ES-I3 (cell line): ENCODE results near the gene SCYL1.

Experiments used
- H3K36me3 ChIP-seq: 2 replicates; pipeline ENCODE4 v1.6.1; 2013; ENCODE audit warnings: mild to moderate bottlenecking, low read length, control low read depth, moderate library complexity; ENCODE audit not compliant: insufficient read depth
- H3K4me1 ChIP-seq: 2 replicates; pipeline ENCODE4 v1.6.1; 2013; ENCODE audit warnings: mild to moderate bottlenecking, control low read depth, low read length; ENCODE audit not compliant: insufficient read depth
- H3K9ac ChIP-seq: 2 replicates; pipeline ENCODE4 v1.6.1; 2013; ENCODE audit warnings: low read depth, mild to moderate bottlenecking, low read length, moderate library complexity
- H3K9me3 ChIP-seq: 2 replicates; pipeline ENCODE4 v1.6.1; 2013; ENCODE audit warnings: mild to moderate bottlenecking, low read length, moderate library complexity; ENCODE audit not compliant: control insufficient read depth, insufficient read depth

The SCYL1 gene

DNA sequence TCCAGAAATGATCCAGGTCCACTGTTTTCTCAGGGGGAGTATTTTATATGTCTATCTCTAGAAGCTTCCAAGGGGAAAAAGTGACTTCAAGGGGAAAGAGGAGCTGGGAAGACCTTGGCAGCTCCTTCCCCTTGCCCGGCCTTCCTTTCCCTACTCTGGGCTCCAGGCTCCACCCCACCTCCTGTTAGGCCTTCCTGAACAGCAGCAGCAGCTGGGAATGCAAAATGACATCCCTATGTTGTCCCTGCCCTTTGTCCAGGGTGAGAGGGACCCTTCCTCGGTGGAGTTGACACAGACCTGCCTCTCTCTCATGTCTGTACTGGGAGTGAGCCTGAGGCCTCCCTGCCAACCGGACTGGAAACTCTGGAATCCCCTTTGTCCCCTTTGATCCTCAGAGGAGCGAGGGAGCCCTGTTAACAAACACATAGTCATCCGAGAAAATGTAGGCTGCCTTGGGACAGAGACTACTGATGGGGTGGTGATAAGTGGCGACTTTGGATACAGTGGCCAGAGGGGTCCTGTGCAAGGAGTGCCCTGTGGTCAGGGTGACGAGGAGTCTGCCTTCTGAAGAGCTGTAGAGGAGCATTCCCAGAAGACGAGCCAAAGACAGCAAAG, 35.1 kb upstream of the SCYL1 start:
- Histone ChIP-seq H3K36me3 (no peaks in the 10 kb centered on the region), H3K9me3 (no peaks in the 10 kb centered on the region), H3K9ac (peak overlapping the region; percentile 19; the same call in 1 of the 2 replicates), H3K4me1 (peaks cover 80% of the 10 kb centered on the region)

DNA sequence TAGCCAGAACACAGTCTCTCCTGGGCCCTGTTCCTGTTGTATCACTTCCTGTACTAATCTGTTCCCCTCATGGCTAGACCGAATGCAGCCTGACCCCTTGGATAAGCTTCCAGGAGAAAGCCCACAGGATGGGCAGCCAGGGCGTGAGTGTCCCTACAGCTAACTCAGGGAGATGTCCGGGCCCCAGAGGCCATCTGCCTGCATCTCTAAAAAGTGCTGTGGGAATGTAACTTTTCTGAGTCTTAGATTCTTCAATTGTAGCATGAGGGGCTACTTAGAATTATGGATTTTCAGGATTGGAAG, 33.8 kb upstream of the SCYL1 start:
- Histone ChIP-seq H3K4me1 (peaks cover 72% of the 10 kb centered on the region), H3K9ac (no peak overlapping the region), H3K9me3 (no peaks in the 10 kb centered on the region), H3K36me3 (no peaks in the 10 kb centered on the region)

DNA sequence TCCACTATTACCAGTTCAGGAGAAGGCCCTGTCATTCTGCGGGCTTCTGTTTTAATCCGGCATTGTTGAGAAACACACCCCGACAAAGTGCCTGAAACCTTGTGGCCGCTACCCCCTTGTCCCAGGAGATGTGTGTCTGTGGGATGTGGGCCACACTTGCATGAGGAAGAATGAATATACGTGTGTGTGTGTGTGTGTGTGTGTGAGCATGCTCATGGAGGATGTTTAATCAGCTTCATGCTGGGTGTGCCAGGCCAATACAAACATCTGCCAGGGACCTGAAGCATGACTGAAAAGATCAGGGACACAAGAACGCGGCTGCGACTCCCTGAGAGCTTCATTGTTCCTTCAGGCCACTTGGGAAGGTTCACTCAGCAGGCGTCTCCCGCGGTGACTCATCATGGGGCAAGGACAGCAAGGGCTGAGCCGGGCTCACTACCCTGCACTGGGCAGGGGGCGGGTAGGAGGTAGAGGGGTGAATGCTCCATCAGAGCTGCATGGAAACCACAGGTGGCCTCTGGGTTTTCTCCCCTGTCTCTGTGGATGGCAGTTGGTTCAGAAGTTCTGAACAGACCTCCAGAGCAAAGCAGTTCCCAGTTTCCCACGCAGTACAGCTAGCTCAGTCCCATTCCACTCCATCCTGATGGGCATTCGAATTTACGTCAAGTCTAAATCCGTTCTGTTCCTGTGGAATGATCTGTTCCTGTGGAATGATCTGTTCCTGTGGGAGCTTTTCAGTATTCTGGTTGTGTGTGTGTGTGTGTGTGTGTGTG, 33.1 kb upstream of the SCYL1 start:
- Histone ChIP-seq H3K9me3 (no peaks in the 10 kb centered on the region), H3K4me1 (peaks cover 71% of the 10 kb centered on the region), H3K9ac (no peak overlapping the region), H3K36me3 (no peaks in the 10 kb centered on the region)

DNA sequence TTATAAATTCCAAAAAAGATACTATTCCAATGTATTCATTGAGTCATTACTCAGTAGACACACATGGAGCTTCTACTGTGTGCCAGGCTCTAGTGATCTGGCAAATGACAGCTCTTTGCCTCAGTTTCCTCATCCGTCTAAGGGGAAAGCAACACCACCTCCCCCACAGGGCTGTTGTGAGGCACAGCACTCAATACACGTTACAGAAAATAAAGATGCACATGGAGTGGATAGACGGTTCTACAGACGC, 32.6 kb upstream of the SCYL1 start:
- Histone ChIP-seq H3K9me3 (no peaks in the 10 kb centered on the region), H3K36me3 (no peaks in the 10 kb centered on the region), H3K4me1 (peaks cover 68% of the 10 kb centered on the region), H3K9ac (no peak overlapping the region)

DNA sequence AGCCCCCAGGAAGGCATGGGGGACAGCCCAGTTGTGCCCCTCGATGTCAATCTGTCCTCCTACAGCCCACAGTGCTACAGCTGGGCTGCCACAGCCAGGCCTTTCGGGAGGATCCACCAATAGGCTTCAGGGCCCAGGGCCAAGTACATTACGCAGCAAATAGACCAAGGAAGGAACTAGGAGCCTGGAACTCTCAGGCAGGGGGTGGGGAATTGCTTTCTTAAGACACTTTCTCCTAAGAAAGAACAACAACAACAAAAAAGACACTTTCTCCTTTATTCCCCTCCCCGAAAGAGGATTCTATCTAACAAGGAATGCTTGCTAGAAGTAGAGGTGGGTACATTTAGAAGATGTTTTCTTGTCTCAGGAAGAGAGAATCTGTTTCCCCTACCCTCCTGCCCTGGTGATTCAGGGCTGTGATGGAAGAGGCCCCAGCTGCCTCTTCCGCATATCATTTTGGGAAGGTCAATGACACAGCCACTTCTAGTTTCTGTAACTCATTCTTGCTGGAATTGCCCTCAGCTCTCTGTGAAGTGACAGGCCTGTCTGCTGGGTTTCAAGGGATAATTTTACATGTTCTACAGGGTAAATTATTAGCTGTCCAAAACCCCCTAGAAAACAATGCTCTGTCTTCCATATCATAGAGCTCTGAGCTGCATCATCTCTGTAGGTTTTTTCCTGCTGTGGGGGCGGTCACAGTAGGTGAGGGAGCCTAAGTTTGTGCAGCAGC, 32.1 kb upstream of the SCYL1 start:
- H3K9me3 ChIP-seq, result no peaks in the 10 kb centered on the region
- H3K4me1 ChIP-seq, result peaks cover 68% of the 10 kb centered on the region
- H3K36me3 ChIP-seq, result no peaks in the 10 kb centered on the region
- H3K9ac ChIP-seq, result peak overlapping the region; percentile 9; the same call in 1 of the 2 replicates

DNA sequence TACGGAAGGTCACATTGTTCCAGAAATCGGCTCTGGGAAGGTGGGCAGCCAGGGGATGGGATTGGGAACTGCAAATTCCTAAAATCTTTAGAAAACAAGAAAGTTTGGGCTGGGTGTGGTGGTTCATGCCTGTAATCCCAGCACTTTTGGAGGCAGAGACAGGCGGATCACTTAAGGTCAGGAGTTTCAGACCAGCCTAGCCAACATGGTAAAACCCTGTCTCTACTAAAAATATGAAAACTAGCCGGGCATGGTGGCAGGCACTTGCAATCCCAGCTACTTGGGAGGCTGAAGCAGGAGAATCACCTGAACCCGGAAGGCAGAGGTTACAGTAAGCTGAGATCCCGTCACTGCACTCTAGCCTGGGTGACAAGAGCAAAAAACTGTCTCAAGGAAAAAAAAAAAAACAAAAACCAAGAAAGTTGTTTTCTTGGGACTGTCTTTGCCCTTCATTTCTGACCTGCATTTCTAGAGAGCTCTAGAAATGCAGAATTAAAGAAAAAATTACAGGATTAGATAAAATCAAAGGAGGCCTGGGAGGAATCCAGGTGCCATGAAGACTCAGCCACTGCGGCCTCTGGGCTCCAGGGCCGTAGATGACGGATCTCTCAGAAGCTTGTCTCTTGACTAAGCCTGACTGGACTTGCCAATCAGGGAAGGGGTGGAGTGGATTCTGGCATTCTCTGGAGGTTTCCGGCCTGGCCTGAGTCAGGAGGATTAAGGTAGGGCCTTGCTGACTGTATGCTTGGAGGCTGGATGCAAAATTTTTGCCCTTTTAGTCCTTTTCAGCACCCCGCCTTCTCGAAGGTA, 31.3 kb upstream of the SCYL1 start:
- peaks cover 61% of the 10 kb centered on the region for H3K4me1 ChIP-seq
- H3K9ac ChIP-seq, result no peak overlapping the region
- H3K36me3 ChIP-seq, result no peaks in the 10 kb centered on the region
- no peaks in the 10 kb centered on the region for H3K9me3 ChIP-seq

DNA sequence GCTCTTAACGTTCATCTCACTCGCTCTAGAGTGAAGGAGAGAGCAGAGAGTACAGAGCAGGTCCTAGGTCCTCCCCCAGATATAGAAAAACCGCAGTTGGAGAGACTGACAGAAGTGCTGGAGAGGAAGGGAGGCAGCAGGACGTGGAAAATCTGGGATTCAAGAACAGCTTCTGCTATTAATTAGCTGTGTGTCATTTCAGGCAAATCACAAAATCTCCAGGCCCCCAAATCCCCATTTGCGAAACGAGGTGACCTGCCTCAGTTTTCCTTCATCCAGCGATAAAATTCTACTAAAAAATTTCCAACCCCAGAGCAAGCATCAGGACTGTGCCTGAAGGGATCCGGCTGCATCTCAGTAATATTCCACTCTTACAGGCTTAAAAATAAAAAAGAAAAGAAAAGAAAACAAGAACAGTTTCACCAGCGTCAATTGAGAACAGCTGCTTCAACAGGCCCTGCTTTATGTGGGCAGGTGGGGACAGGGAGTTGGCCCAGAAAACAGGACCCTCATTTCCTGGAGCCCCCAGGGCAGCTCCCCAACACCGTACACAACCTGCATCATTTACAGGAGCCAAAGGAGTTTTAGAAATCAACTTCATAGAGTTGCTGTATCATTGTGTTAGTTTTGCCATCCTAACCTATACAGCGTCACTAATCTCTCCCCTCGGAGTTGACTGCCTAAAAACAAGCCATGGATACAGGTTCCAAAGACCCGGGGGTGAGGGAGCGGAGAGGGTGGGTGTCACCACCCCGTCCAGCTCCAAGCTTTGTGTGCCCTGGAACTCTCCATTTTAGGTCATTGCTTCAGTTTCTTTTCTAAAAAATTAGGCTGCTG, 28.4 kb upstream of the SCYL1 start:
- peaks cover 17% of the 10 kb centered on the region for H3K36me3 ChIP-seq
- peaks cover 35% of the 10 kb centered on the region for H3K4me1 ChIP-seq
- H3K9me3 ChIP-seq, result no peaks in the 10 kb centered on the region; the same call in 1 of the 2 replicates
- peak overlapping the region; percentile 36 for H3K9ac ChIP-seq

DNA sequence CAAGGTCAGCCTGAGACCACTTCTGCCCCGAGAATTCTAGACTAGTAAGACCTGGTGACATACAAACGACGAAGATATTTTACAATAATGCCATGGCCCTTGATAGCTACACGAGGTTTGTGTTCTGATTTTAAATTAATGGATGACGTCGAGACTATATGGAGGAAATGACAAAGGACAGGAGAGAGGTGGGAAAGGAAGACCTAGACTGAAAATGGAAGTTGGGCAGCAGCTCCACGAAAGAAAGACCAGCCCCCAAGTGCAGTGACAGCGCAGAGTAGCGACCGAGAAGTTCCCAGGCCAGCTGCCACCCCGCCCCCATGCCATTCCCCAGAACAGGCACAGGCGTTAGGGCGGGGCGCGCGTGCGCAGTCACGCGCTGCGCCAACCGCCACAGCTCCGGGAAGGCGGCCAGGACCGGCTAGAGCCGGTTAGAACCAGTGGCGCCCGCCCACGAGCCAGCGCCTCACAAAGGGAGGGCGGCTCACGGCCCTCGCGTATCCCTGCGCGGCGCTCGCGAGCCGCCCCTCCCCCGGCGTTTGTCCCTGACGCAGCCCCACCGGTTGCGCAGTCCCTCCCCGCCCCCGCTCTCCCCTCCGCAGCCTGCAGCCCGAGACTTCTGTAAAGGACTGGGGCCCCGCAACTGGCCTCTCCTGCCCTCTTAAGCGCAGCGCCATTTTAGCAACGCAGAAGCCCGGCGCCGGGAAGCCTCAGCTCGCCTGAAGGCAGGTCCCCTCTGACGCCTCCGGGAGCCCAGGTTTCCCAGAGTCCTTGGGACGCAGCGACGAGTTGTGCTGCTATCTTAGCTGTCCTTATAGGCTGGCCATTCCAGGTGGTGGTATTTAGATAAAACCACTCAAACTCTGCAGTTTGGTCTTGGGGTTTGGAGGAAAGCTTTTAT, 27.5 kb upstream of the SCYL1 start:
- peaks cover 25% of the 10 kb centered on the region for H3K36me3 ChIP-seq
- no peaks in the 10 kb centered on the region; the same call in 1 of the 2 replicates for H3K9me3 ChIP-seq
- H3K4me1 ChIP-seq, result peaks cover 27% of the 10 kb centered on the region
- H3K9ac ChIP-seq, result peak overlapping the region; percentile 100

DNA sequence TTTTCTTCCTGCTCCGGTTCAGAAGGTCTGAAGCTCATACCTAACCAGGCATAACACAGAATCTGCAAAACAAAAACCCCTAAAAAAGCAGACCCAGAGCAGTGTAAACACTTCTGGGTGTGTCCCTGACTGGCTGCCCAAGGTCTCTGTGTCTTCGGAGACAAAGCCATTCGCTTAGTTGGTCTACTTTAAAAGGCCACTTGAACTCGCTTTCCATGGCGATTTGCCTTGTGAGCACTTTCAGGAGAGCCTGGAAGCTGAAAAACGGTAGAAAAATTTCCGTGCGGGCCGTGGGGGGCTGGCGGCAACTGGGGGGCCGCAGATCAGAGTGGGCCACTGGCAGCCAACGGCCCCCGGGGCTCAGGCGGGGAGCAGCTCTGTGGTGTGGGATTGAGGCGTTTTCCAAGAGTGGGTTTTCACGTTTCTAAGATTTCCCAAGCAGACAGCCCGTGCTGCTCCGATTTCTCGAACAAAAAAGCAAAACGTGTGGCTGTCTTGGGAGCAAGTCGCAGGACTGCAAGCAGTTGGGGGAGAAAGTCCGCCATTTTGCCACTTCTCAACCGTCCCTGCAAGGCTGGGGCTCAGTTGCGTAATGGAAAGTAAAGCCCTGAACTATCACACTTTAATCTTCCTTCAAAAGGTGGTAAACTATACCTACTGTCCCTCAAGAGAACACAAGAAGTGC, 26.7 kb upstream of the SCYL1 start:
- Histone ChIP-seq H3K4me1 (peaks cover 21% of the 10 kb centered on the region), H3K9me3 (no peaks in the 10 kb centered on the region; the same call in 1 of the 2 replicates), H3K36me3 (peaks cover 33% of the 10 kb centered on the region), H3K9ac (peak overlapping the region; percentile 100)

DNA sequence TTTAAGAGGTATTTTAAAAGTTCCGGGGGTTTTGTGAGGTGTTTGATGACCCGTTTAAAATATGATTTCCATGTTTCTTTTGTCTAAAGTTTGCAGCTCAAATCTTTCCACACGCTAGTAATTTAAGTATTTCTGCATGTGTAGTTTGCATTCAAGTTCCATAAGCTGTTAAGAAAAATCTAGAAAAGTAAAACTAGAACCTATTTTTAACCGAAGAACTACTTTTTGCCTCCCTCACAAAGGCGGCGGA, 26.2 kb upstream of the SCYL1 start:
- H3K9ac ChIP-seq, result peak overlapping the region; percentile 100
- peaks cover 37% of the 10 kb centered on the region for H3K36me3 ChIP-seq
- no peaks in the 10 kb centered on the region; the same call in 1 of the 2 replicates for H3K9me3 ChIP-seq
- H3K4me1 ChIP-seq, result peaks cover 17% of the 10 kb centered on the region

DNA sequence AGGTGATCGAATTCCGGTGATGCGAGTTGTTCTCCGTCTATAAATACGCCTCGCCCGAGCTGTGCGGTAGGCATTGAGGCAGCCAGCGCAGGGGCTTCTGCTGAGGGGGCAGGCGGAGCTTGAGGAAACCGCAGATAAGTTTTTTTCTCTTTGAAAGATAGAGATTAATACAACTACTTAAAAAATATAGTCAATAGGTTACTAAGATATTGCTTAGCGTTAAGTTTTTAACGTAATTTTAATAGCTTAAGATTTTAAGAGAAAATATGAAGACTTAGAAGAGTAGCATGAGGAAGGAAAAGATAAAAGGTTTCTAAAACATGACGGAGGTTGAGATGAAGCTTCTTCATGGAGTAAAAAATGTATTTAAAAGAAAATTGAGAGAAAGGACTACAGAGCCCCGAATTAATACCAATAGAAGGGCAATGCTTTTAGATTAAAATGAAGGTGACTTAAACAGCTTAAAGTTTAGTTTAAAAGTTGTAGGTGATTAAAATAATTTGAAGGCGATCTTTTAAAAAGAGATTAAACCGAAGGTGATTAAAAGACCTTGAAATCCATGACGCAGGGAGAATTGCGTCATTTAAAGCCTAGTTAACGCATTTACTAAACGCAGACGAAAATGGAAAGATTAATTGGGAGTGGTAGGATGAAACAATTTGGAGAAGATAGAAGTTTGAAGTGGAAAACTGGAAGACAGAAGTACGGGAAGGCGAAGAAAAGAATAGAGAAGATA, 25.7 kb upstream of the SCYL1 start, which contains the start of gene MALAT1:
TSS of gene MALAT1 (plus strand) at position 69 of the 736 bp plus-strand sequence.
- Histone ChIP-seq H3K4me1 (peaks cover 14% of the 10 kb centered on the region; the same call in 1 of the 2 replicates), H3K36me3 (peaks cover 40% of the 10 kb centered on the region), H3K9ac (peak within 1 kb of the TSS; percentile 100), H3K9me3 (no peaks in the 10 kb centered on the region; the same call in 1 of the 2 replicates)

DNA sequence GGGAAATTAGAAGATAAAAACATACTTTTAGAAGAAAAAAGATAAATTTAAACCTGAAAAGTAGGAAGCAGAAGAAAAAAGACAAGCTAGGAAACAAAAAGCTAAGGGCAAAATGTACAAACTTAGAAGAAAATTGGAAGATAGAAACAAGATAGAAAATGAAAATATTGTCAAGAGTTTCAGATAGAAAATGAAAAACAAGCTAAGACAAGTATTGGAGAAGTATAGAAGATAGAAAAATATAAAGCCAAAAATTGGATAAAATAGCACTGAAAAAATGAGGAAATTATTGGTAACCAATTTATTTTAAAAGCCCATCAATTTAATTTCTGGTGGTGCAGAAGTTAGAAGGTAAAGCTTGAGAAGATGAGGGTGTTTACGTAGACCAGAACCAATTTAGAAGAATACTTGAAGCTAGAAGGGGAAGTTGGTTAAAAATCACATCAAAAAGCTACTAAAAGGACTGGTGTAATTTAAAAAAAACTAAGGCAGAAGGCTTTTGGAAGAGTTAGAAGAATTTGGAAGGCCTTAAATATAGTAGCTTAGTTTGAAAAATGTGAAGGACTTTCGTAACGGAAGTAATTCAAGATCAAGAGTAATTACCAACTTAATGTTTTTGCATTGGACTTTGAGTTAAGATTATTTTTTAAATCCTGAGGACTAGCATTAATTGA, 25.0 kb upstream of the SCYL1 start:
- Histone ChIP-seq H3K9ac (peak overlapping the region; percentile 100), H3K36me3 (peaks cover 47% of the 10 kb centered on the region), H3K4me1 (peaks cover 14% of the 10 kb centered on the region), H3K9me3 (no peaks in the 10 kb centered on the region; the same call in 1 of the 2 replicates)
